Measurements from ENCODE around the gene ETF1. TPM values are rescaled to one million over a fixed set of nuclear protein-coding genes. Genes with fewer than 3 reads are reported as not detected.

Gene ETF1
- total and polyA plus RNA-seq, 2 experiments from 2014 or later = 31.2 to 50.6 TPM

DNA sequence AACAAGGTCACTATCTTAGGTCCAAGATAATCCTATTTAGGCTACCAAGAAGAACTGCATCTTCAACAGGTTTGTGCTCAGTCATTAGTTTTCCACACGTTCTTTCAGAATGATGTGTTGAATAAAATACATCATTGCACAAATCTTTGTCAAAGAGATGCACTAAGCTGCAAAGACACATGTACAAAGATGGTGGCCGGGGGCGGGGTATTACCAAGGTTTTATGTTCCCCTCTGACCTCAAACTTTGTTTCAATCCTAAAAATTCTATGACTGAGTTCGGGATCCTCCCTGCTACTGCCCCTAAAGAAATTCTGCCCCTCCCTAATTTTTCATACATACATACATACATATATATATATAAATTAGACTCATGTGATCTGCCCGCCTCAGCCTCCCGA is 17.9 kb upstream of the ETF1 start:
- peaks cover 83% of the 10 kb centered on the region for H3K36me3 ChIP-seq
- H3K9me3 ChIP-seq (ENCODE audit: low read depth) = no peaks in the 10 kb centered on the region

DNA sequence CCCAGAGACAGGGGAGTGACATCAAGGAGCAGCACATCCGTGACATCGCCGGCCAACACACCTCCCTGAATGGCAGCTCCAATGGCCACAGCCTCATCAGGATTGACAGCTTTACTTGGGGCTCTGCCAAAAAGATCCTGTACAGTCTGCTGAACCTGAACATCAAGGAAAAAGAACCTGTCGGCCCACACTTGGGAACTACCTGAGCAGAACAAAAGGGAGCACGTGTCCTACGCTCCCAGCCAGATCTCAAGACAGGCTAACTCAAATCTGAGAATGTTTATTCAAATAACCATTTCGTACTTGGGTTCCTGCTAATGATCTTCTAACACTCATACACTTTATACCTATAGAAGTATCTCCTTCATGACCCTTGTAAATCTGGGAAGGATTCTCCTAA is 16.9 kb upstream of the ETF1 start:
- H3K4me1 ChIP-seq (ENCODE audit: low read depth) = no peaks in the 10 kb centered on the region
- peak overlapping the region; percentile 25 for H3K27ac ChIP-seq
- H3K9me3 ChIP-seq (ENCODE audit: low read depth) = no peaks in the 10 kb centered on the region
- H3K36me3 ChIP-seq = peaks cover 83% of the 10 kb centered on the region
- no peak overlapping the region for H3K4me3 ChIP-seq
- TF ChIP-seq CTCF (IDR thresholded peaks at IDR 0.05; ENCODE audit: low read depth, low read length) = no peak
- DNase-seq (ENCODE audit: low read depth in 1 of 2, low spot score in 1 of 2) = no peak
- no peaks in the 10 kb centered on the region for H3K27me3 ChIP-seq

More for the DNA sequence above, 17.9 kb upstream of the ETF1 start:
- TF ChIP-seq CTCF (IDR thresholded peaks at IDR 0.05; ENCODE audit: low read depth, low read length) = no peak
- H3K27ac ChIP-seq = no peak overlapping the region
- H3K4me1 ChIP-seq (ENCODE audit: low read depth) = no peaks in the 10 kb centered on the region
- no peak overlapping the region for H3K4me3 ChIP-seq
- DNase-seq (ENCODE audit: low read depth in 1 of 2, low spot score in 1 of 2) = no peak
- no peaks in the 10 kb centered on the region for H3K27me3 ChIP-seq

- peaks cover 73% of the 10 kb centered on the region for H3K36me3 ChIP-seq
- no peaks in the 10 kb centered on the region for H3K27me3 ChIP-seq
- peak overlapping the region; percentile 0 for H3K27ac ChIP-seq
- H3K9me3 ChIP-seq (ENCODE audit: low read depth) = no peaks in the 10 kb centered on the region
- TF ChIP-seq CTCF (IDR thresholded peaks at IDR 0.05; ENCODE audit: low read depth, low read length) = no peak
- H3K4me1 ChIP-seq (ENCODE audit: low read depth) = no peaks in the 10 kb centered on the region
- DNase-seq (ENCODE audit: low read depth in 1 of 2, low spot score in 1 of 2) = no peak
- H3K4me3 ChIP-seq = no peak overlapping the region
Measured at GRCh38 chr5:138557677-138558076, 14.6 kb upstream of the ETF1 start.

DNA sequence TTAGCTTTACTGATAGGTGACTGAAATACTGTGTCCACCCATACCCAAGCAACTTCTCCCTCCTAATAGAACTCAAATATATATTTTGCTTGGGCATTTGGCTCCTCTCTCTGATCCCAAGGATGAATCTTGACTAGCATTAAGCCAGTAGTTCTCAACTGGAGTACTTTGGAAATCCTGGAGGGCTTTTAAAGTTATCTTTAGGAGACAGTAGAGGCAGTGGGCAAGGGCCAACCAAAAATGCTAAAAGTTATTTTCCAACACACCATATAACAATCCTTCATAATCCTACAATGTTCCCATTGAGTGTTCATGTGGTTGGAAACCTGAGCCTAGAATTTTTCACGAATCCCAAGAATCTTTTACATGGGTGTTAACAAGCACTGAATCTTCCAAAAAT is 11.1 kb upstream of the ETF1 start:
- H3K4me1 ChIP-seq (ENCODE audit: low read depth) = no peaks in the 10 kb centered on the region
- peak overlapping the region; percentile 44 for H3K27ac ChIP-seq
- peaks cover 46% of the 10 kb centered on the region for H3K36me3 ChIP-seq

DNA sequence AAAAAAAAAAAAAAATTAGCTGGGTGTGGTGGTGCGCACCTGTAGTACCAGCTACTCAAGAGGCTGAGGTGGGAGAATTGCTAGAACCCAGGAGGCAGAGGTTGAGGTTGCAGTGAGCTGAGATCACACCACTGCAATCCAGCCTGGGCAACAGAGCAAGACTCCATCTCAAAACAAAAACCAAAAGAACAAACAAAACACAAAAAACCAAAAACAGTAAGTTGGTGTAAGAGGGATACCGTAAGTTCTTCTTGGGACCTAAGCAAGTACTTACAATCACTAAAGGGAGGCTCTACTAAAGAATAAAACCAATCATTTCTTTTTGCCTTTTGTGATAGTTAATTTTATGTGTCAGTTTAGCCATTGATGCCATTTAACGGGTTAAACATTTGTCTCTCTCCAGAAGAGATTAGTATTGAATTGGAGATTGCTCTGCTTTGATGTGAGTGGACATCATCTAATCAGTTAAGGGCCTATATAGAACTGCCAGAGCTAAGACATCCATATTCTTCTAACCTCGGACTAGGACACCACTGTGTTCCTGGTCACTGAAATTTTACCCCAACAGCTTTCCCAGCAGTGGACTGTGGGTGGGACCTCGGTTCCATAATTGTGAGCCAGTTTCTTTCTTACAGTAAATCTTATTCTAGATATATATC is 10.5 kb upstream of the ETF1 start:
- peaks cover under 1% of the 10 kb centered on the region for H3K4me1 ChIP-seq (ENCODE audit: low read depth)
- peaks cover 42% of the 10 kb centered on the region for H3K36me3 ChIP-seq
- DNase-seq (ENCODE audit: low read depth in 1 of 2, low spot score in 1 of 2) = no peak
- H3K27ac ChIP-seq = peak overlapping the region; percentile 44
- H3K4me3 ChIP-seq = no peak overlapping the region
- H3K27me3 ChIP-seq = no peaks in the 10 kb centered on the region
- TF ChIP-seq CTCF (IDR thresholded peaks at IDR 0.05; ENCODE audit: low read depth, low read length) = no peak
- H3K9me3 ChIP-seq (ENCODE audit: low read depth) = no peaks in the 10 kb centered on the region

More for the DNA sequence above, 11.1 kb upstream of the ETF1 start:
- H3K27me3 ChIP-seq = no peaks in the 10 kb centered on the region
- TF ChIP-seq CTCF (IDR thresholded peaks at IDR 0.05; ENCODE audit: low read depth, low read length) = no peak
- H3K9me3 ChIP-seq (ENCODE audit: low read depth) = no peaks in the 10 kb centered on the region
- no peak for DNase-seq (ENCODE audit: low read depth in 1 of 2, low spot score in 1 of 2)
- no peak overlapping the region for H3K4me3 ChIP-seq
